CD4-positive, CD25-positive, alpha-beta regulatory T cell (primary cell): ENCODE measurements around the gene DCST2. TPM values are rescaled to one million over a fixed set of nuclear protein-coding genes. Genes with fewer than 3 reads are reported as not detected.

Experiments
- ATAC-seq, 2 donors: fragments of 150-1000 bp; cut with Tn5 transposase; one replicate each; pipeline ENCODE4 v1.10.0; 2021; ENCODE audit warnings: low read depth in 2 of 2, moderate number of reproducible peaks in 2 of 2, moderate library complexity in 1 of 2
- DNase-seq, 3 donors: peaks; one replicate each; pipeline versions ENCODE4 v3.0.0 to v3.0.0-alpha.2; 2012 to 2022; ENCODE audit warnings: mixed read lengths in 1 of 3
- H3K27ac ChIP-seq: one replicate; pipeline ENCODE4 v1.7.0; 2013; ENCODE audit warnings: mild to moderate bottlenecking, low read length; ENCODE audit not compliant: insufficient read depth, poor library complexity, severe bottlenecking
- H3K27me3 ChIP-seq: one replicate; pipeline ENCODE4 v1.7.0; 2013; ENCODE audit warnings: low read length; ENCODE audit not compliant: control insufficient read depth, insufficient read depth
- H3K36me3 ChIP-seq: one replicate; pipeline ENCODE4 v1.7.0; 2013; ENCODE audit warnings: mild to moderate bottlenecking, low read length, moderate library complexity; ENCODE audit not compliant: control insufficient read depth, insufficient read depth
- H3K4me1 ChIP-seq: 2 replicates; pipeline ENCODE4 v1.7.0; 2013; ENCODE audit warnings: mild to moderate bottlenecking, low read length; ENCODE audit not compliant: insufficient read depth, control insufficient read depth, poor library complexity, severe bottlenecking
- H3K4me3 ChIP-seq: one replicate; pipeline ENCODE4 v1.7.0; 2013; ENCODE audit warnings: low read depth, mild to moderate bottlenecking, low read length, moderate library complexity
- H3K9me3 ChIP-seq, 2 experiments: 1 replicate in 1 of 2; 2 replicates in 1 of 2; pipeline ENCODE4 v1.7.0; 2013; ENCODE audit warnings: low read length in 2 of 2, mild to moderate bottlenecking in 1 of 2, moderate library complexity in 1 of 2; ENCODE audit not compliant: control insufficient read depth in 2 of 2
- H3K27ac Mint-ChIP-seq, 3 donors: one replicate each; pipeline ENCODE4 v1.8.0; 2020 to 2022; ENCODE audit warnings: mild to moderate bottlenecking in 3 of 3, mixed read lengths in 3 of 3, moderate library complexity in 2 of 3
- H3K27me3 Mint-ChIP-seq: one replicate; pipeline ENCODE4 v1.8.0; 2022; ENCODE audit warnings: mild to moderate bottlenecking, mixed read lengths
- H3K36me3 Mint-ChIP-seq: one replicate; pipeline ENCODE4 v1.8.0; 2020; ENCODE audit warnings: mixed read lengths
- H3K4me1 Mint-ChIP-seq, 4 donors: one replicate each; pipeline ENCODE4 v1.8.0; 2020 to 2022; ENCODE audit warnings: mixed read lengths in 4 of 4, mild to moderate bottlenecking in 1 of 4
- H3K4me3 Mint-ChIP-seq, 4 donors: one replicate each; pipeline ENCODE4 v1.8.0; 2020 to 2022; ENCODE audit warnings: mild to moderate bottlenecking in 4 of 4, mixed read lengths in 4 of 4, moderate library complexity in 3 of 4
- H3K9me3 Mint-ChIP-seq, 7 donors: one replicate each; pipeline ENCODE4 v1.8.0; 2020 to 2022; ENCODE audit warnings: mixed read lengths in 7 of 7, mild to moderate bottlenecking in 3 of 7, moderate library complexity in 2 of 7
- polyA plus RNA-seq, 4 donors: library from polyadenylated mRNA; unstranded; fragments of 300-500 nt; fragmentation: Illumina TruSeq; gene quantifications; one replicate each; pipeline ENCODE4 v1.2.3, GENCODE V29; 2021
- total RNA-seq: library from RNA; stranded (reverse); gene quantifications from one replicate; pipeline ENCODE4 v1.2.3, GENCODE V29; 2022

DCST2 gene
- total and polyA plus RNA-seq, 5 donors from 2014 or later, result 1.4 TPM; not detected in 4

GRCh38 chr1:155017946-155018316 is 15.7 kb downstream of the DCST2 start:
- Mint-ChIP-seq H3K9me3 (peaks cover 0 to 2% (median 0%) of the 10 kb centered on the region in 7 donors), H3K4me3 (peak overlapping the region; percentile 61 to 84 (median 76)), H3K36me3 (peaks cover 12% of the 10 kb centered on the region), H3K4me1 (peaks cover 9 to 66% (median 52%) of the 10 kb centered on the region in 4 donors), H3K27me3 (no peaks in the 10 kb centered on the region), H3K27ac (peak overlapping the region; percentile 68 to 93 (median 69))
- no peaks in the 10 kb centered on the region for H3K9me3 ChIP-seq
- peak overlapping the region; percentile 84 for H3K27ac ChIP-seq
- no peak overlapping the region for H3K4me3 ChIP-seq
- no peak for ATAC-seq
- no peaks in the 10 kb centered on the region for H3K27me3 ChIP-seq
- no peak for DNase-seq
- peaks cover 56% of the 10 kb centered on the region for H3K4me1 ChIP-seq
- H3K36me3 ChIP-seq, result peaks cover 18% of the 10 kb centered on the region

- no peaks in the 10 kb centered on the region for H3K9me3 ChIP-seq
- H3K36me3 ChIP-seq, result peaks cover 18% of the 10 kb centered on the region
- ATAC-seq, result peak; percentile 90 to 94
- peaks cover 12% of the 10 kb centered on the region for H3K36me3 Mint-ChIP-seq
- H3K27me3 Mint-ChIP-seq, result no peaks in the 10 kb centered on the region
- peak overlapping the region; percentile 92 to 94 (median 93) for H3K27ac Mint-ChIP-seq
- peaks cover 62% of the 10 kb centered on the region for H3K4me1 ChIP-seq
- peaks cover 0 to 2% (median 0%) of the 10 kb centered on the region in 7 donors for H3K9me3 Mint-ChIP-seq
- peak overlapping the region; percentile 84 for H3K27ac ChIP-seq
- peaks cover 14 to 73% (median 58%) of the 10 kb centered on the region in 4 donors for H3K4me1 Mint-ChIP-seq
- peak overlapping the region; percentile 71 to 89 (median 82) for H3K4me3 Mint-ChIP-seq
- peak; percentile 82 to 92 (median 89) for DNase-seq
- H3K27me3 ChIP-seq, result no peaks in the 10 kb centered on the region
- H3K4me3 ChIP-seq, result no peak overlapping the region
These were observed 16.3 kb downstream of the DCST2 start for GRCh38 chr1:155017041-155017945.

- Mint-ChIP-seq H3K27me3 (no peaks in the 10 kb centered on the region), H3K4me3 (peak overlapping the region; percentile 62 to 89 (median 76)), H3K4me1 (peaks cover 14 to 75% (median 59%) of the 10 kb centered on the region in 4 donors), H3K36me3 (peaks cover 12% of the 10 kb centered on the region), H3K9me3 (peaks cover 0 to 2% (median 0%) of the 10 kb centered on the region in 7 donors), H3K27ac (peak overlapping the region; percentile 92 to 99 (median 94))
- peak; percentile 22 to 71 (median 36) for DNase-seq
- ATAC-seq, result no peak
- H3K4me1 ChIP-seq, result peaks cover 72% of the 10 kb centered on the region
- no peaks in the 10 kb centered on the region for H3K27me3 ChIP-seq
- peaks cover 18% of the 10 kb centered on the region for H3K36me3 ChIP-seq
- H3K27ac ChIP-seq, result peak overlapping the region; percentile 84
- no peaks in the 10 kb centered on the region for H3K9me3 ChIP-seq
- no peak overlapping the region for H3K4me3 ChIP-seq
These were observed 17.2 kb downstream of the DCST2 start for GRCh38 chr1:155016231-155016831.

DNA sequence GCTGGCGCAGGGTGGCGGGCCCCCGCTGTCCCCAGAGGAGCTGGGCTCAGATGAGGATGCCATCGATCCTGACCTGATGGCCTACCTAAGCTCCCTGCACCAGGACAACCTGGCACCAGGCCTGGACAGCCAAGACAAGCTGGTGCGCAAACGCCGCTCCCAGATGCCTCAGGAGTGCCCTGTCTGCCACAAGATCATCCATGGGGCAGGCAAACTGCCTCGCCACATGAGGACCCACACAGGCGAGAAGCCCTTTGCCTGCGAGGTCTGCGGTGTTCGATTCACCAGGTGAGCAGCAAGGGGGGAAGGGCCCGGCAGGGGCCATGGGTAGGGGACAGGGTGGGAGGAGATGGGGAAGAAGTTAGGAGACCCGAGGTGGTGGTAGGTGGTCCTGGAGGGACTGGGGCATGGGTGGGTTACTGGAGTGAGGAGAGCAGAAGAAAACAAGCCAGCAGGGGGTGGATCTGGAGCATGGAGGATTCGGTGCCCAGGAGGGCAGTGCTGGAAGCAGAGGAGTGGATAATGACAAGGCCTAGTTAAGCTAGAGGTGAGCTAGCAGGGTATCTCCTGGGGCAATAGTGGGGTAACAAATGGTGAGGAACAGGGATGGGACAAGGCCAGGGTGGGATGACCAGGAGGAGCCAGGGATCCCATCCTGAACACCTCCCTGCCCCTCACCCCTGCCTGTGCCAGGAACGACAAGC is 17.9 kb downstream of the DCST2 start:
- Histone ChIP-seq H3K36me3 (peaks cover 18% of the 10 kb centered on the region), H3K27ac (peak overlapping the region; percentile 84), H3K4me3 (no peak overlapping the region), H3K4me1 (peaks cover 79% of the 10 kb centered on the region), H3K27me3 (no peaks in the 10 kb centered on the region), H3K9me3 (no peaks in the 10 kb centered on the region)
- Mint-ChIP-seq H3K36me3 (peaks cover 12% of the 10 kb centered on the region), H3K27me3 (no peaks in the 10 kb centered on the region), H3K27ac (peak overlapping the region; percentile 92 to 99 (median 94)), H3K9me3 (peaks cover 0 to 2% (median 0%) of the 10 kb centered on the region in 7 donors), H3K4me3 (peak overlapping the region; percentile 62 to 89 (median 76)), H3K4me1 (peaks cover 14 to 81% (median 58%) of the 10 kb centered on the region in 4 donors)
- ATAC-seq, result no peak
- no peak for DNase-seq

GRCh38 chr1:155014709-155015508 is 18.7 kb downstream of the DCST2 start:
- Mint-ChIP-seq H3K27me3 (no peaks in the 10 kb centered on the region), H3K27ac (peak overlapping the region; percentile 92 to 99 (median 92)), H3K4me3 (peak overlapping the region; percentile 81 to 91 (median 86)), H3K4me1 (peaks cover 12 to 82% (median 59%) of the 10 kb centered on the region in 4 donors), H3K9me3 (peaks cover 0 to 2% (median 0%) of the 10 kb centered on the region in 7 donors), H3K36me3 (peaks cover 13% of the 10 kb centered on the region)
- Histone ChIP-seq H3K4me1 (peaks cover 86% of the 10 kb centered on the region), H3K27ac (peak overlapping the region; percentile 84), H3K27me3 (no peaks in the 10 kb centered on the region), H3K9me3 (no peaks in the 10 kb centered on the region), H3K36me3 (peaks cover 18% of the 10 kb centered on the region), H3K4me3 (no peak overlapping the region)
- DNase-seq (no peak), ATAC-seq (no peak)

GRCh38 chr1:155013632-155014031 is 19.9 kb downstream of the DCST2 start:
- Histone ChIP-seq H3K27me3 (no peaks in the 10 kb centered on the region), H3K27ac (peak overlapping the region; percentile 84), H3K4me3 (peak overlapping the region; percentile 60), H3K4me1 (peaks cover 99% of the 10 kb centered on the region), H3K9me3 (no peaks in the 10 kb centered on the region), H3K36me3 (peaks cover 16% of the 10 kb centered on the region)
- peak overlapping the region; percentile 80 to 97 (median 92) for H3K27ac Mint-ChIP-seq
- H3K27me3 Mint-ChIP-seq, result no peaks in the 10 kb centered on the region
- peaks cover 6 to 79% (median 53%) of the 10 kb centered on the region in 4 donors for H3K4me1 Mint-ChIP-seq
- ATAC-seq (no peak), DNase-seq (peak; percentile 37 to 74 (median 42))
- peak overlapping the region; percentile 81 to 95 (median 90) for H3K4me3 Mint-ChIP-seq
- H3K9me3 Mint-ChIP-seq, result no peaks in the 10 kb centered on the region
- peaks cover 12% of the 10 kb centered on the region for H3K36me3 Mint-ChIP-seq
